Hepatocyte (in vitro differentiated cells): ENCODE data around the gene POM121L2. TPM values are rescaled to one million over a fixed set of nuclear protein-coding genes. Genes with fewer than 3 reads are reported as not detected.

ENCODE experiments used
- DNase-seq: peaks from one replicate; pipeline ENCODE4 v3.0.0-alpha.2; 2016; ENCODE audit warnings: low spot score
- H2AFZ ChIP-seq: fragments of 200-600 bp; sonication (generic); 2 replicates; pipeline ENCODE4 v1.6.0; 2016; ENCODE audit warnings: antibody characterized with exemption, mild to moderate bottlenecking
- H3K27ac ChIP-seq: fragments of 200-600 bp; sonication (generic); 2 replicates; pipeline ENCODE4 v1.5.1; 2016; ENCODE audit warnings: mild to moderate bottlenecking
- H3K27me3 ChIP-seq: fragments of 200-600 bp; sonication (generic); 2 replicates; pipeline ENCODE4 v1.6.1; 2016
- H3K36me3 ChIP-seq: fragments of 200-600 bp; sonication (generic); replicated peaks from 2 replicates; pipeline ENCODE4 v1.5.1; 2016; ENCODE audit warnings: low read depth; ENCODE audit not compliant: insufficient read depth
- H3K4me1 ChIP-seq: fragments of 200-600 bp; sonication (generic); 2 replicates; pipeline ENCODE4 v1.5.1; 2016; ENCODE audit warnings: mild to moderate bottlenecking, moderate library complexity; ENCODE audit not compliant: insufficient read depth
- H3K4me2 ChIP-seq: fragments of 200-600 bp; sonication (generic); 2 replicates; pipeline ENCODE4 v1.6.0; 2016
- H3K4me3 ChIP-seq: fragments of 200-600 bp; sonication (generic); 2 replicates; pipeline ENCODE4 v1.5.1; 2016; ENCODE audit warnings: mild to moderate bottlenecking
- H3K79me2 ChIP-seq: fragments of 200-600 bp; sonication (generic); 2 replicates; pipeline ENCODE4 v1.6.0; 2017; ENCODE audit warnings: mild to moderate bottlenecking
- H3K9me2 ChIP-seq: fragments of 200-600 bp; sonication (generic); replicated peaks from 2 replicates; pipeline ENCODE4 v1.6.0; 2017; ENCODE audit warnings: mild to moderate bottlenecking; ENCODE audit not compliant: insufficient read depth
- H3K9me3 ChIP-seq: fragments of 200-600 bp; sonication (generic); 2 replicates; pipeline ENCODE4 v1.5.1; 2016; ENCODE audit warnings: low read depth, mild to moderate bottlenecking
- H4K20me1 ChIP-seq: fragments of 200-600 bp; sonication (generic); 2 replicates; pipeline ENCODE4 v1.6.0; 2016; ENCODE audit warnings: mild to moderate bottlenecking; ENCODE audit not compliant: insufficient read depth, poor library complexity, severe bottlenecking
- CTCF ChIP-seq: fragments of 200-600 bp; sonication (generic); IDR thresholded peaks from 2 replicates; pipeline ENCODE4 v1.5.1; 2016; ENCODE audit warnings: antibody characterized with exemption, mild to moderate bottlenecking; ENCODE audit not compliant: poor library complexity
- EZH2 ChIP-seq: fragments of 200-600 bp; sonication (generic); IDR thresholded peaks from 2 replicates; pipeline ENCODE4 v1.6.1; 2016; ENCODE audit warnings: antibody characterized with exemption, mild to moderate bottlenecking, borderline replicate concordance
- EZH2phosphoT487 ChIP-seq: fragments of 200-600 bp; sonication (generic); IDR thresholded peaks from one replicate; pipeline ENCODE4 v1.6.1; 2018; ENCODE audit warnings: antibody characterized with exemption, mild to moderate bottlenecking, low read depth, moderate library complexity; ENCODE audit not compliant: unreplicated experiment, severe bottlenecking
- WGBS: methylation state at CpG from one replicate; pipeline ENCODE4 v1.1.6; 2016; ENCODE audit warnings: low lambda C conversion rate; ENCODE audit errors: missing lambda C conversion rate; 5-methylcytosine and 5-hydroxymethylcytosine counted together
- polyA plus RNA-seq: library from polyadenylated mRNA; unstranded; fragments of >200 nt; fragmentation: Nextera tagmentation; extraction: Ambion mirVana; gene quantifications from 2 replicates; pipeline ENCODE4 v1.2.1, GENCODE V29; 2016
- total RNA-seq: library from RNA; depleted of rRNA; stranded (reverse); fragments of >200 nt; gene quantifications from 2 replicates; pipeline ENCODE4 v1.2.3, GENCODE V29; 2014

The POM121L2 gene
- total and polyA plus RNA-seq, 2 experiments from 2014 or later: not detected

- Histone ChIP-seq H3K27me3 (peaks cover 42% of the 10 kb centered on the region), H3K9me3 (no peaks in the 10 kb centered on the region), H3K4me3 (no peak overlapping the region), H3K4me2 (peak overlapping the region; percentile 59), H3K79me2 (no peaks in the 10 kb centered on the region), H2AFZ (no peak overlapping the region), H4K20me1 (no peaks in the 10 kb centered on the region), H3K27ac (no peak overlapping the region), H3K36me3 (no peaks in the 10 kb centered on the region), H3K4me1 (peaks cover 4% of the 10 kb centered on the region), H3K9me2 (no peaks in the 10 kb centered on the region)
- peak; percentile 63 for DNase-seq
- TF ChIP-seq CTCF (no peak), EZH2 (no peak), EZH2phosphoT487 (no peak)
- WGBS: 32% methylated on average over 28 of the region's 28 CpGs
These were observed 18.5 kb downstream of the POM121L2 start for GRCh38 chr6:27293436-27294098.

GRCh38 chr6:27290850-27291208 is 21.2 kb downstream of the POM121L2 start:
- H3K9me3 ChIP-seq: no peaks in the 10 kb centered on the region
- no peaks in the 10 kb centered on the region for H3K9me2 ChIP-seq
- peaks cover 13% of the 10 kb centered on the region for H3K4me1 ChIP-seq
- peak overlapping the region; percentile 66 for H3K4me2 ChIP-seq
- DNase-seq: no peak
- WGBS: 44% methylated on average over 10 of the region's 10 CpGs
- no peak overlapping the region for H3K27ac ChIP-seq
- no peak overlapping the region for H3K4me3 ChIP-seq
- H3K27me3 ChIP-seq: peaks cover 48% of the 10 kb centered on the region
- no peak overlapping the region for H2AFZ ChIP-seq
- no peaks in the 10 kb centered on the region for H3K79me2 ChIP-seq
- TF ChIP-seq EZH2: no peak
- no peak for TF ChIP-seq EZH2phosphoT487
- TF ChIP-seq CTCF: no peak
- H4K20me1 ChIP-seq: no peaks in the 10 kb centered on the region
- H3K36me3 ChIP-seq: no peaks in the 10 kb centered on the region

- peaks cover 48% of the 10 kb centered on the region for H3K27me3 ChIP-seq
- TF ChIP-seq EZH2: peak; percentile 23
- TF ChIP-seq EZH2phosphoT487: no peak
These were observed 21.8 kb downstream of the POM121L2 start for GRCh38 chr6:27290065-27290849.

More at GRCh38 chr6:27290065-27290849, 21.8 kb downstream of the POM121L2 start:
- DNase-seq: peak; percentile 53
- Histone ChIP-seq H3K9me3 (no peaks in the 10 kb centered on the region), H3K4me3 (no peak overlapping the region), H3K27ac (no peak overlapping the region), H3K79me2 (no peaks in the 10 kb centered on the region), H3K4me1 (peaks cover 13% of the 10 kb centered on the region), H3K36me3 (no peaks in the 10 kb centered on the region), H2AFZ (no peak overlapping the region), H3K9me2 (no peaks in the 10 kb centered on the region), H4K20me1 (no peaks in the 10 kb centered on the region), H3K4me2 (peak overlapping the region; percentile 66)
- WGBS: 15% methylated on average over 25 of the region's 25 CpGs
